OCI-M1 (cell line): ENCODE results near the gene MMP14.

Source experiments
- DNase-seq: peaks from one replicate; lab custom pipeline; 2025; lab: John Stamatoyannopoulos, UW

Gene MMP14

DNA sequence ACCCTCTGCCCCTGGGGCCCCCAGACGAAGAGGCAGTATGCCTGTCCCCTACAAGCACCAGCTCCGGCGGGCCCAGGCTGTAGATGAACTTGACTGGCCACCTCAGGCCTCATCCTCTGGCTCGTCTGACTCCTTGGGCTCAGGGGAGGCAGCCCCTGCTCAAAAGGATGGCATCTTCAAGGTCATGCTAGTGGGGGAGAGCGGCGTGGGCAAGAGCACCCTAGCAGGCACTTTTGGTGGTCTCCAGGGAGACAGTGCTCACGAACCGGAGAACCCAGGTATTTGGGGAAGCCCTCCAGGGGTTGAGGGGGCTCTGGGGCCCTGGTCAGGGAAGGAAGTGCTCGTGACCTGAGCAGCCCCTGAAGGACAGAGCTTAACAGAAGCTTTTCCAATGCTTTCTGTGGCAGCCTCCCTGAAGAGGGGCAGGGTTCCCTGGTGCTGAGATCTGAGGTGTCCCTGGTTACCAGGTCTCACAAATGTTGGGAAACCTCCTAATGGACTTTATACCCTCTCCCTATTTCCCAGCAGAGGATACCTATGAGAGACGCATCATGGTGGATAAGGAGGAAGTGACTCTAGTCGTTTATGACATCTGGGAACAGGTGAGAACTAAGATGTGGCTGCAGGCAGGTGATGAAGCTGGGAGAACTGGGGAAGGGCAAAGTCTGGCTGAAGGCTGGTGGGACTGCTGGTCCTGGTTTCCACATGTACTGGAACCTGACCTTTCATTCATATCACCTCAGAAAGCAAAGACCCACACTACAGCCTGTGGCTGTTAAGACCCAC is 48.5 kb downstream of the MMP14 start:
- no peak for DNase-seq

- no peak for DNase-seq
Observed at GRCh38 chr14:22885975-22886374, 49.6 kb downstream of the MMP14 start.

DNA sequence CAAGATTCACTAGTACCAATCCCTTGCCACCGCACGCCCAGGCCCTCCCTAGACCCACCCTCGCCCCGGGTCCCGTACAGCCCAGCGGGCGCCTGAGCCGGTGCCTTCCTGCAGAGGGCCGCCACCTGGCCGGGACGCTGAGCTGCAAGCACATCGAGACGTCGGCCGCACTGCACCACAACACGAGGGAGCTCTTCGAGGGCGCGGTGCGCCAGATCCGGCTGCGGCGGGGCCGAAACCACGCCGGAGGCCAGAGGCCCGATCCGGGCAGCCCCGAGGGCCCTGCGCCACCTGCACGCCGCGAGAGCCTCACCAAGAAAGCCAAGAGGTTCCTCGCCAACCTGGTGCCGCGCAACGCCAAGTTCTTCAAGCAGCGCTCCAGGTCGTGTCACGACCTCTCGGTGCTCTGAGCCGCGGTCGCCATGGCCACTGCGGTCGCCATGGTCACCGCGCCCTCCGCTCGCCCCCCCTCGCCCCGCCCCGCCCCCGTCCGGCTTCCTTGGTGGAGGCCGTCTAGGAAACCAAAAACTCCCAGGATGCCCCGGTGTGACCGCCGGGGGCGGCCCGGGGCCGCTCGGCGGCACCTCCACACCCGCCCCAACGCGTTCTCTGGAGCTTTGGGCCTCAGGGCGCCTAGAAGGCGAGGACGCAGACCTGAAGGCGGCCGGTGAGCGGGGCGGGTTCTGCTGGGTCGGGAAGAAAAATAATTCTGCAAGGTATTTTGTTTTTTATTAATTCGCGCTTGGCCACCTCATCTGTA is 50.3 kb downstream of the MMP14 start:
- DNase-seq = peak; percentile 92

DNA sequence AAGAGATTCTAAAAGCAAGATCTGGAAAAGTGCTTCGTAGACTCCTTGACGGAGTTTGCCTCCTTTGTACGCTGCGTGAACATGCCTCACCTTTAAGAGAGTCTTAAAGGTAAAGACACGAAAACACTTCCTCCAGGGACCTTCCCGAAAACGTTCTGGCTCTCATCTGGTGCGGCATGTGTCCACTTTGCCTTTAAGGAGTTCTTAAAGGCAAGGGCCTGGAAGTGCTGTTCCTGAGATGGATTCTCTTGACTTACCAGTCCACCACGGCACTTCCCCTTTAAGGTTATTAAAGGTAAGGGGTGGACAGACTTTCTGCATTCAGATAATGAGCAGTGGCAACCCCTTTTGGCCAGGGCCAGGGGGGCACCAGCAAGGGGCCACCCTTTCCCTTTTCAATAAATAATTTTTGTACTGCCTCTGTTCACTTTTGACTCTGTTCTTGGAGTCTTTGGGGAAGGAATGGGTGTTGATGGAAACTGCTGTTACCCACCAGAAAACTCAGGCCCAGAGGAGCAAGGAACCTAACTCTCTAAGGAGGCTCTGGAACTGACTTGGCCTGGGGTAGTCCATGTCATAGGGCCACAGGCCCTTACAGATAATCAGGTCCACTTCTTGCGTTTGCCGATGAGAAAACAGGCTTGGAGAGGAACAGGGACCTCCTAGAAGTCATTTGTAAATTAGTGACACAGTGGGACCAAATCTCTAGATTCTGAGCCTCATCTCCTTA is 51.0 kb downstream of the MMP14 start:
- peak; percentile 94 for DNase-seq

DNA sequence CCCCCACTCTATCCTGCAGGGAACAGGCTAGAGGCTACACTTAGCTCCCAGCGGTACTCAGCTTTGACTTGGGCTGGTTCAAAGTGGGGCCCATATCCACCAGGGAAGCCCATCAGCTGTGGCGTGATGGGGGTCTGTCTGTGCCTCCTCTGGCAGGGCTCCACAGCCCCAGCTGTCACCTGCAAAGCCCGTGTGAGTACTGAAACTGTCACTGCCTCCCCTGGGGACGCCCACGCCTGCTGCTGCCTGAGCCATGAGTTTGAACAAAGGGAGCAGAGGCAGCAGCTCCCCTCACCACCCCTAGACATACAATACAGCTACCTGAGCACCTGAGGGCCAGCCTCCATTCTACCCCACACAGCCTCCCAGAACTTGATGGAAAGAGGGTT is 51.6 kb downstream of the MMP14 start:
- DNase-seq = no peak

DNA sequence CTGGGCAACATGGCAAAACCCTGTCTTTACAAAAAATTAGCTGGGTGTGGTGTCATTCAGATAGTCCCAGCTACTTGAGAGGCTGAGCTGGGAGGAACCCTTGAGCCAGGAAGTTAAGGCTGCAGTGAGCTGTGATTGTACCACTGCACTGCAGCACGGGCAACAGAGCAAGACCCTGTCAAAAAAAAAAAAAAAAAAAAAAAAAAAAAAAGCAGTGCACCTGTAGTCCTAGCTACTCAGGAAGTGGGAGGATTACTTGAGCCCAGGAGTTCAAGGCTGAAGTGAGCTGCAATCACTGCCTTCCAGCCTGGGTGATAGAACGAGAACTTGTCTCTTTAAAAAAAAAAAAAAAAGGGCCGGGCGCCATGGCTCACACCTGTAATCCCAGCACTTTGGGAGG is 52.3 kb downstream of the MMP14 start:
- no peak for DNase-seq

DNA sequence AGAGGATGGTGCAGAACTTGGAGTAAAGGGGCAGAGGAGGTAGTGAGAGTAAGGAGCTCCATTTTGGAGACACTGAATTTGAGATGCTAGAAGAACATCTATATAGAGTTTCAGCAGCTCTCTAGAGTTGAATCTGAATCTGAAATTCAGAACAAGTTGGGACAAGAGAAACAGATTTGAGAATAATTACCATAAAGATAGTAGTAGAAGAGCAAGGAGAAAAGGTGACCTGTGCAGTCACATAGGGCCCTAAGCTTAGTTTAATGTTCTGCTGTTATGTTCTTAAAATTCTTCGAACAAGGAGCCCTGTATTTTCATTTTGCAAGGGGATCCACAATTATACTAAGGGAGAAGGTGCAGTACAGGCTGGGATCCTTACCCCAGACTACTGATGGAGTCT is 54.0 kb downstream of the MMP14 start:
- no peak for DNase-seq

DNA sequence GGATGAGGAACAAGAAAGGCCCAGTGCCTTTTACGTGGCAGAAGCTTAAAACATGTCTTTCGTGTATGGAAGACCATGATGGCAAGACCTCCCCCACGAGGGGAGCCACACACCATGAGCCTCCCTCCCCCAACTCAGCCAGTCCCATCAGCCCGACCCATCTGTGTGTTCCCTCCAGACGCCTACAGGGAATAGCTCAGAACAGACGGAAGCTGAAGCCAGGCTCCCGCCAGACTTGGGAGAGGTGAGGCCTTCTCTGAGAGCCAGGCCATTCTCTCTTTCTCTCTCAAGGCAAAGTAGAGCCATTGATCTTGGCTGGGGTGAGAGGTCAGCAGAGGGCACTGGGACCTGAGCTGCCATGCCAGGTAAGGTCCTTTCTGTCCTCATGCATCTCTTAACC is 56.1 kb downstream of the MMP14 start:
- no peak for DNase-seq

- DNase-seq = no peak
Observed at GRCh38 chr14:22893706-22894105, 57.3 kb downstream of the MMP14 start.

DNA sequence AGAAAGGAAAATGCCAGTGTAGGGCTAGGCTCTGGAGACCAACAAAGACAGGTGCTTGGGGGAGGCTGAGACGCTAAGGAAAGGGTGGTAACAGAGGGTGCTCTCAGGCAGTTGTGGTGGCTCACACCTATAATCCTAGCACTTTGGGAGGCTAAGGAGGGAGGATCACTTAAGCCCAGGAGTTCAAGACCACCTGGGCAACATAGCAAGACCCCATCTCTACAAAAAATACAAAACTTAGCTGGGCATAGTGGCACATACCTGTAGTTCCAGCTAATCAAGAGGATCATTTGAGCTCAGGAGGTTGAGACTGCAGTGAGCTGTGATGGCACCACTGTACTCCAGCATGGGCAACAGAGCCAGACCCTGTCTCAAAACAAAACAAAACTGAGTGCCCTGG is 59.0 kb downstream of the MMP14 start:
- no peak for DNase-seq

DNA sequence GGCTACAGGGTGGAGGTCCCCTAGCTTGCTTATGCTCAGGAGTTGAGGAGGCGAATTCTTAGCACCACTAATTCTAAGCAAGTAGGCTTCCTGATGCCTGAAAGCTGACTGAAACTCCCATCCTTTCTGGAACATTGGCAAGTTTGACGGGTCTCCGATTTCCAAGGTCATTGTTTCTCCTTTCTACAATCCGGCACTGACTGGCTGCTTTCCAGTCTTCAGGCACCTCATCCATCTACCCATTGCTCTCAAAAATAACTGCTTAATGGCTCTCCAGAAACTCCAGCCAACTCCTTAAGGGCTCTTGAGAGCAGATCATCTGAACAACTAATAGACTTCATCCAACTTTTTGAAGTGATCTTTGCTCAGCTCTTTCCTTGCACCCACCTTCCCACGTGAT is 60.0 kb downstream of the MMP14 start:
- DNase-seq = no peak

DNA sequence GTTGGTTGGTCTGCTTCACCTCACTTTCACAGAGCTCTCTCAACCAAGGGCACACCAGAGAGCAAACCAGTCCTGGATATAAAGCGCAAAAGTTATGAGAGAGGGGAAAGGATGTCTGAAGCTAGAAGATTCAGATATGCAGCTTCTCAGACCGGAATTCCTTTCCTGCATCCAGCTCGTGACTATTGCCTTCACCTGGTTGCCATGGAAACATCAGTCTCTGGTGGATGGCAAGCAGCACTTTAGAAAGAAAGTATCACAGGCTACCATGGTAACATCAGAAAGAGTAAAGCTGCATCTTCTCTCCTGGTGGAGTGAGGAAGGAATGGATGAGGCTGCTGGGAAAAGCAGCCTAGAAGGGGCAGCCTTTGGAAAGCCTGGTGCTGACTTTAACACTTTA is 60.4 kb downstream of the MMP14 start:
- DNase-seq = no peak

DNA sequence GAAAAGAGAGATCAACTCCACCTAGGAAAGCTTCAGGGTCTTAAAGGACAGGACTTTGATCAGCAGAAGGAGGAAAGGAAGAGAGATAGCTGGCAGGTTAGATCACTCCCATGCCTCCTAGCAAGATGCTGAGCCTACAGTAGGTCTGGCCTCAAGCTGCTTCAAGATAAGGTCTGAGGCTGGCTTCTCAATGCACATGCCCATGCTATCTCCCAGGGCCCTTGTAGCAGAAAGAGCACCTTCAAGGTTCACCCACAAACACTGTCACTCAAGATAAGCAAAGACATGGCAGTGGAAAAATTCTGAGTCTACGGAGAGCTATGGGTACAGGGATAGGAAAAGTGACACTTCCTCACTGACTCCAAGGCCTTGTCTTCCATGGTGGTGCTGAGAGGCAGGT is 61.0 kb downstream of the MMP14 start:
- peak; percentile 55 for DNase-seq
